Suppressor macrophage (primary cell): ENCODE measurements around the gene VOPP1.

Source experiments
- DNase-seq, 4 experiments: peaks; one replicate each; pipeline ENCODE4 v3.0.0-alpha.2; 2020 to 2022

The VOPP1 gene

GRCh38 chr7:55467047-55467593 lies 105.2 kb downstream of the VOPP1 start:
- no peak for DNase-seq

GRCh38 chr7:55465691-55466090 lies 106.6 kb downstream of the VOPP1 start:
- DNase-seq: no peak

DNA sequence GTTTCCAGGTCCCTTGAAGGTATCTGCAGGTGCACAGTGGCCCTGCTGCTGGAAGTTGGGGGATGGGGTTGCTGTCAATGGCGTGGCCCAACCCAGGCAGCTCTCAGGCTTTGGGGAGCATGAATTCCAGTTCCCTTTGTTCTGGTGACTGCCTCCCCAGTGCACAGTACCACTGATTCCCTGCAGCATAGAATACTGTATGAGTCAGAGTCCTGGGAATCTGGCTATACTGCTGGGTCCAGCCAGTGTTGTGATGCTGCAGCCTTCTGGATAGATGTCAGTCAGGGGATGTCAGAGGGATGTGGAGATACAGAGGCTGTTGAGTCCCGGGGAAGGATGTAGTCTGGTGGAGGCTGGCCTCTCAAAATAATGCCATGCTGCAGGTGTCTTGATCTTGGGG lies 107.9 kb downstream of the VOPP1 start:
- DNase-seq: no peak

DNA sequence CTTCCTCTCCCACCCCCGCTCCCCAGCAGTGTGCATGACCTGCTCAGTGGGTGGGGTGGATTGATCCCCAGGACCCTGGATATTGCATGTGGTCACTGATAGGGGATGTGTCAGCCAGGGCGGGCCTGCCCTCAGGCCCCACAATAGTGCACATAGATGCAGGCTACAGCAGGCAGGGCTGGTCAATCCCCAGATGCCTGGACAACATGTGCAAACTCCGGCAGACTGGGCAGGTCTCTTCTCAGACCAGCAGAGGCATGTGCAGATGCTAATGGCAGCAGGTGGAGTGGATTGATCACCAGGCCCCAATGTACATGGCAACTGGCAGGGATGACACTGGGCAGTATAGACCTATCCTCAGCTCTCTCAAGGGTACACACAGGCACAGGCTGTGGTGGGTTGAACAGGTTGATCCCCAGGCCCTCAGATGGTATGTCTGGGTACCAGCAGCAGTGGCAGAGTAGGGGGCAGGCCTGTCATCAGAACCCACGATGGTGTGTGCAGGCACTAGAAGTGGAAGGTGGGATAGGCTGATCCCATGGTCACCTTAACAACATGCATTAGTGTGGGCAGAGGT lies 108.5 kb downstream of the VOPP1 start:
- DNase-seq: no peak

GRCh38 chr7:55458351-55458750 lies 114.0 kb downstream of the VOPP1 start:
- no peak for DNase-seq

GRCh38 chr7:55457801-55458200 lies 114.5 kb downstream of the VOPP1 start:
- DNase-seq: no peak

- DNase-seq: no peak
Measured at GRCh38 chr7:55452971-55453370, 119.3 kb downstream of the VOPP1 start.

- DNase-seq: no peak
Measured at GRCh38 chr7:55449992-55450535, 122.2 kb downstream of the VOPP1 start.

DNA sequence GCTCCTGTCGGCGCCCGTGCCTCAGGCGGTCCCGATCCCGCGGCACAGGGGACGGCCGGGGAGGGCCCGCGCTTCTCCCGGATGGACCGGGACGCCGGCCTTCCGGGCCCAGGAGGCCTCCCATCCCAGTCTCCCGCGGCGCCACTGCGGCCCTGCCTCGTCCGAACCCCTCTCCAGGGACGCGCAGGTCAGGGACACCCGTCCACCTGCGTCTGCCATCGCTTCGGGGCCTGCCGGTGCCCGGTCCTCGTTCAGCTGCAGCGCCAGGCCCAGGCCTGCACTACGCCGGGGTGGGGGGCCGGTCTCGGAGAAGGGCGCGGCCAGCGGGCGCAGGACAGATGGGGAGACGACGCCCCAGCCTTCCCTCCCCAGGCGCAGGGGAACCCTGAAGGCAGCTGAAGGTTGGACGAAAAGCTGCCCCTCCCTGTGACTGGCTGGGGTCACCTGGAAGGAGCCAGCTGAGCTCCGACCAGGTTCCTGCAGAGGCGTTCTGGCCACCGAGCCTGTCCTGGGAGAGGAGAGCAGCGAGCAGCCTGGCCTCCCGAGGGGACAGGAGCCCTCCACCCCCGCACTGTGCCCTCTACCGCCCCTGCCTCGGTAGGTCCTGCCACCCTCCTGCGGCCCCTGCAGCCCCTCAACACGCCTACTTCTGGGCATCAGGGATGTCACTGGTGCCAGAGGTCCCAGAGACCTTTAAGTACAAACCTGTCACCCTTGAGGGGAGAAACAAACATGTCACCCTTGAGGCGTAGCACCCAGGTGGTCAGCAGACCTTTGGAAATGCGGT lies 122.9 kb downstream of the VOPP1 start:
- no peak for DNase-seq

- no peak for DNase-seq
Measured at GRCh38 chr7:55448526-55448925, 123.8 kb downstream of the VOPP1 start.

GRCh38 chr7:55444786-55445185 lies 127.5 kb downstream of the VOPP1 start:
- no peak for DNase-seq

GRCh38 chr7:55441774-55442522 lies 130.4 kb downstream of the VOPP1 start:
- no peak for DNase-seq

- DNase-seq: no peak
Measured at GRCh38 chr7:55441002-55441401, 131.3 kb downstream of the VOPP1 start.

- peak; percentile 5 to 38 (median 13) for DNase-seq
Measured at GRCh38 chr7:55440040-55440690, 132.1 kb downstream of the VOPP1 start.

GRCh38 chr7:55439627-55440026 lies 132.7 kb downstream of the VOPP1 start:
- no peak for DNase-seq

DNA sequence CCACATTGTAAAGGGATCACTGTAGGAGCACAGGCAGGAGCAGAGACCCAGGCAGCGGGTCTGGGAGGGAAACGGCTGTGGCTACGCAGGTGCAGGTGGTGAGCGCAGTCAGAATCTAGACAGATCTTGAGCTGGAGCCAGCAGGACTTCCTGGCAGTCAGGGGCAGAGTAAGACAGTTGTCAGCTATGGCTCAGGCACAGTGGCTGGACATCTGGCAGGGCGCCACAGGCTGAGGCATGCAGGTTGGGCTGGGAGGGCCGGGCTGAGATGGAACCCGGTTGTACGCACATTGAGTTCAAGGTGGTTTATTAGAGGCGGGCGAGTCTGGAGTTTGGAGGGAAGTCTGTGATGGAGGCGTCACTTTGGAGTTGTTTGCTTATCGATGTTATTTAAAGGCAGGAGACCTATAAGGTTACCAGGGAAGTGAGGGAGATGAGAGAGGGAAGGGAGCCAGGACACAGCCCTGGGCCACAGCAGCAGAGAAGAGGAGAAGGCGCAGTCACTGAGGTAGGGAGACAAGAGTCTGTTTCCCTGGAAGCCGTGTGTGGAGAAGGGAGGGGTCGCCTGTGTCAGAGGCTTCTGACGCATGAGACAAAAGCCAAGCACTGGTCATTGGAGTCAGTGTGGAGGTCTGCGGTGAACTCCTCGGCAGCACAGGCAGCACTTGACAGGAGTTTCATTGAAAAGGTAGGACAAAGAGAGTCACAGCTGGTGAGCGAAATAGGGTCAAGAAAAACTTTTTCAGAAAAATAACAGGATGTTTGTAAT lies 133.4 kb downstream of the VOPP1 start:
- no peak for DNase-seq

DNA sequence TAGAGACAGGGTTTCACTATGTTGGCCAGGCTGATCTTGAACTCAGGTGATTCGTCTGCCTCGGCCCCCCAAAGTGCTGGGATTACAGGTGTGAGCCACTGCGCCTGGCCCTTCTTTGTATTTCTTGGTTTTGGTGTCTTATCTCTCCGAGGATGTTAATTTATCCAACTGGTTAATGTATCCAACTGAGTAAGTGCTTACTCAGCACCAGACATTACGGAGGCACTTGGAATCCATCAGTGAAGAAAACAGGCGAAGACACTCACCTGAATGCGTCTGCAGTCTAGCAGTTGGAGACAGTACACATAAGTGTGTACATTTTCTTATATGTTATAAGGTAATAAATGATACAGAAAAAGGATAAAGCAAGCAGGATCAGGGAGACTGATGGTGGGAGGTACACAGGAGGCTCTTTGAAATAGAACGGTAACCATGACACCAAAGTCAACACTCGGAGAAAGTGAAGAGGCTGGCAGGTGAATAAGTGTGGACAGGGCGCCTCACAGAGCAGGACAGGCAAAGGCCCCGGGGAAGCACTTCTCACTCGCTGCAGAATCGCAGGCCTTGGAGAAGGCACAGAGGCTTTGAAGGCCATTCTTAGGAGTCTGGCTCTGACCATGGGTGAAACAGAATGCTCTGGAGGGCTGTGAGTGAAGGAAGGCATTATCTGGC lies 134.1 kb downstream of the VOPP1 start:
- DNase-seq: no peak

DNA sequence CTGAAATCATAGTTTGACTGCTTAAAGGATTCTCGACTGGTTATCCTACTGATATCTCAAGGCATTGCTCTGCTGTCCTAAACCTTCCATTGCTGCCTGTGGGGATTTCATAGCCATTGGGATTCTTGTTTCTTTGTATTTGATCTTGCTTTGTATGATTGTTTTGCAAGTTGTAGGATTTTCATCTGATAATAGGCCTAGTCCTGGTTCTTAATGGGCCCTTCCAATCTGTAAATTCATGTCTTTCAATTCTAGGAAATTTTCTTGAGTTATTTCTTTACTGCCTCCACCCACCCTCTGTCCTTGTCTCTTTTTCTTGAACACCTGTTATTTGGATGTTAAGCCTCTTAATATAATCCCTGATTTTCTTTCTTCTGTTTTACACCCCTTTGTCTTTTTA lies 134.9 kb downstream of the VOPP1 start:
- no peak for DNase-seq

DNA sequence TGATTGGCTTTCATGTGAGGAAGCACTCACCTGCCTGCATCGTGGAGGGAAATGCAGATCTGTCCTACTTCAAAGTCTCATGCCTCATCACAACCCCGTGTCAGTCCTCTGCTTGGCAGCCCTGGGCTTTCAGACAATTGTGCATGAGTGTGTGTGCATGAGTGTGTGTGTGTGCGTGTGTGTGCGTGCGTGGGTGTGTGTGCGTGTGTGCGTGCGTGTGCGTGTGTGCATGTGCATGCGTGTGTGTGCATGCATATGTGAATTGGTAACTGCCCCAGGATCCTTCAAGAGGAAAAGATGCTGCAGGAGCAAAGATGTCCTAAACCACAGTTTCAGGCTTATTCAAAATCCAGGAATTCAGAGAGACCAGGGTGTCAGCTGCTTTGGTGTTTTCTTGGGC lies 135.8 kb downstream of the VOPP1 start:
- no peak for DNase-seq

DNA sequence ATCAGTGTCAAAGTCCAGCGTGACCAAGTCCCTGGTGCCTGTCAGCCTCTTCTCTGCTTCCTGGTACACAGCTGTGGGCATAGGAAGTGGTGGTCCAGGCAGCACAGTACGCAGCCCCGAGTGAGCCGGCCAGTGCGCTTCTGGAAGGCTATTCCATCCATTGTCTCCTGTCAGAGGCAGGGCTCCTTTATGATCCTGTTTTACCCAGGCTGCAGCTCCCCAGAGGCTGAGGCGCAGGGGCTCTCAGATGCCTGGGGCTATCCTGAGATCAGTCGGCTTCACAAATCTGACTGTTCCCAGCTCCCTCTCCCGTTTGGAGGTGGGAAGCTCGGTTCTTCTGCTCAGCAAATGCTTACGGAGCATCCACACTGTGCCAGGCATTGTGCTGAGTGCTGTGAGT lies 136.8 kb downstream of the VOPP1 start:
- DNase-seq: no peak
